Measurements from ENCODE around the gene ZNF862.

GRCh38 chr7:149801002-149801566 is 37.1 kb upstream of the ZNF862 start:
- TF ChIP-seq NFYB (IDR thresholded peaks at IDR 0.05; ENCODE audit: insufficient read depth, low read depth, low read length) (no peak), ETV6 (conservative IDR thresholded peaks at IDR 0.05 in 1 of 2, IDR thresholded peaks at IDR 0.05 in 1 of 2; ENCODE audit: borderline replicate concordance in 1 of 2, low read depth in 1 of 2) (no peak), E2F4 (IDR thresholded peaks at IDR 0.05; ENCODE audit: low read depth, low read length) (no peak)
- TF ChIP-seq, protein P1, sequence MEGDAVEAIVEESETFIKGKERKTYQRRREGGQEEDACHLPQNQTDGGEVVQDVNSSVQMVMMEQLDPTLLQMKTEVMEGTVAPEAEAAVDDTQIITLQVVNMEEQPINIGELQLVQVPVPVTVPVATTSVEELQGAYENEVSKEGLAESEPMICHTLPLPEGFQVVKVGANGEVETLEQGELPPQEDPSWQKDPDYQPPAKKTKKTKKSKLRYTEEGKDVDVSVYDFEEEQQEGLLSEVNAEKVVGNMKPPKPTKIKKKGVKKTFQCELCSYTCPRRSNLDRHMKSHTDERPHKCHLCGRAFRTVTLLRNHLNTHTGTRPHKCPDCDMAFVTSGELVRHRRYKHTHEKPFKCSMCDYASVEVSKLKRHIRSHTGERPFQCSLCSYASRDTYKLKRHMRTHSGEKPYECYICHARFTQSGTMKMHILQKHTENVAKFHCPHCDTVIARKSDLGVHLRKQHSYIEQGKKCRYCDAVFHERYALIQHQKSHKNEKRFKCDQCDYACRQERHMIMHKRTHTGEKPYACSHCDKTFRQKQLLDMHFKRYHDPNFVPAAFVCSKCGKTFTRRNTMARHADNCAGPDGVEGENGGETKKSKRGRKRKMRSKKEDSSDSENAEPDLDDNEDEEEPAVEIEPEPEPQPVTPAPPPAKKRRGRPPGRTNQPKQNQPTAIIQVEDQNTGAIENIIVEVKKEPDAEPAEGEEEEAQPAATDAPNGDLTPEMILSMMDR (IDR thresholded peaks at IDR 0.05 in 2 of 3, conservative IDR thresholded peaks at IDR 0.05 in 1 of 3; ENCODE audit: control insufficient read depth in 2 of 3, extremely low read depth in 1 of 3, insufficient read depth in 1 of 3, low read depth in 3 of 3, low read length in 3 of 3): no peak

Data from GM12878 (cell line).